GM21717 (cell line): ENCODE measurements around the gene PPM1A.

Experiments used
- ATAC-seq: cut with Tn5 transposase; IDR thresholded peaks from one replicate; pipeline ENCODE4 v1.9.1; 2021; ENCODE audit warnings: mild to moderate bottlenecking, moderate library complexity; ENCODE audit not compliant: unreplicated experiment

Gene PPM1A

DNA sequence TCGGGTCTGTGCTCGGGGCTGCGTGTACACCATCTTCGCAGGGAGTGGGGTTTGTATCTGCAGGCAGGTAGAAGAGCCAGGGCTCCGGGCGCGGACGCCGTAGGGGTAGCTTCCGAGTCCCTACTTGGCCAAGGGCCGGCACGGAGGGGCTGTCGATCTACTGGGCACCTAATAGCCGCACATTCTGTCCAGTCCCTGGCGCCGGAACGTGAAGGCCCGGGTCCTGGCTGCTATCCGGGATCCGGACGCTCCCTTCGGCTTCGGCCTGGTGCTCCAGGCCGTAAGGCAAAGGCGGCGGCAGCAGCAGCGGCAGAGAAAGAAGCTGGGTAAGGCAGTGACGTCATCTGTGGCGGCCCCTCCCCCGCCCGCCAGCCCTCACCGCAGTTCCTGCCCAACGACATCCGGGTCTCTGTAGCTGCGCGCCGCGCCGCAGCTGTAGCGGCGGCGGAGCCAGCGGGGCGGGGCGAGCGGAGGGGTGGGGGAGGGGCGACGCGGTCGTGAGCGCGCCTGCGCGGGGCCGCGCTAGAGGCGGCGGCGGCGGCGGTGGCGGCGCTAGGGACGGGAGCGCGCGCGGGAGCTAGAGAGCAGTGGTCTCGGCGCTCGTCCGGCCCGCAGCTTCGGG lies at the start of gene PPM1A:
PPM1A (plus strand) TSS at position 525 of the 622 bp plus-strand sequence. CDS start 33,483 bp downstream, outside the sequence.
- ATAC-seq: peak; percentile 72

GRCh38 chr14:60199321-60199720 lies 49.7 kb upstream of the PPM1A start:
- ATAC-seq: no peak

- ATAC-seq: peak; percentile 68
Measured at GRCh38 chr14:60204104-60204842, 44.7 kb upstream of the PPM1A start.

DNA sequence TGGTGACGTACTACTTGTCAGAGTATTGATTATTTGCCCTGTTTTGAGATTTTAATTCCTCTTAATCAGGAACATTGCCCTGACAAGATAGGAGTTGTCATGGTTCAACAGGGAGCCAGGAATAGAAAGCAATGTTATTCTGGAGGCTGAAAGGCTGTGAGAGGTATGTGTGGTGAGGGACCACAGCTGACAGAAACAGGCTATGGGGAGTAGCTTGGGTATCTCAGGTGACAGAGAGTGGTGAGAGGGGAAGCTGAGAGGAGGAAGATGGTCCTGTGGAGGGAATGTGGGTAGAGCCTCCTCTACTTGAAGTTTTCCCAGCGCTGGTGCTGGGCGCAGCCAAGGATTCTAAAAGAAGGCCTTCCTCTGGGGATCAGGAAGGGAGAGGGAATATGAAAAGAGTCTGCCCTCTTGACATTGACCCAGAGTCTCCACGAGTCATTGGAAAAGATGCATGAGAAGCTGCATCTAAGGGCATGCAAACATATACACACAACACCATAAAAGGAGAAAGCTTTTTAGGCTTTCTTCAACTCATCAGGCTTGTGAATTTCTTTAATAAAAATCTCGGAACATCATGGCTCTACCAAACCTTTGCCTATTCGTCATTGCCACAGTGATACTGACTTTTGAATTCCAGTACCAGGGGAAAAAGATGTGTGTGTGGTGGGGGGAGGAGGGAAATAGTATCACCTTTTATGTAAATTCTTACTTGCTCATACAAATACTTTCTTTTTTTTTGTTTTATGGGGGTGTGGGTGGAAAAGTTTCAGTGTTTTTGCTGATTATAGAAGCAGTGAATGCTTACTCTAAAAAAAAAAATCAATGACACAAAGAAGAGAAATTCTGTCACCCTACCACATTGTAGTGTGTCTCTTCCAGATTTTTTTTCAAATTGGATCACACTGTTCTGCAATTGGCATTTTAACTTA lies 43.9 kb upstream of the PPM1A start:
- peak; percentile 66 for ATAC-seq

GRCh38 chr14:60206249-60206670 lies 42.8 kb upstream of the PPM1A start:
- no peak for ATAC-seq

DNA sequence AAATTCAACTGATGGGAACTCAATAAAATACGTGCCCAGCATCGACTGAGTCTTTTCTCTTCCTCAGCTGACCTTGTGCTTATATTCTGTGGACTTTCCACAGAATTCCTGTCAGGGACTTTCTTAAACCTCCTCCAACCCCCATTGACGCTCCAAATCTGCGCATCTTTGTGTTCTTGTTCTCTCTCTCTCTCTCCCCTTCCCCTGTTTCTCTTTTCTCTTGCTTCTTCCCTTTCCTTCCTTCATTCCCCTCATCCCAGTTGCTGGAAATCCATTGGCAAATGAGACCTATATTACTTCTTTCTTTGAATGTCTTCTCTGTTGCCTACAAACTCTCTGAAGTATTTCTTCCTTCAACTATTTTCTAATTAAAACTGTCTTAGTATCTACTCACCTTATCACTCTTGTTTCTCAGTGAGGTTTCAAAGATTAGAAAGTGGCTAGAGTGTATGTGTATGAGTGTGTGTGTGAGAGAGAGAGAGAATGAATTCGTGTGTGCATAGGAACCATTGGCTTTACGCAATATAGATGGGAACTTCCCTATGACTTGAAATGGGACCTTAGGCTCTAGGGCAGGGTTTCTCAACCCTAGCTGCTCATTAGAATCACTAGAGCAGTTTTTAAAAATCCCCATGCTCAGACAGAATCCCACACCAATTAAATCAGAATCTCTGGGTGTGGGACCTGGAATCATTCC lies 42.0 kb upstream of the PPM1A start:
- ATAC-seq: no peak

DNA sequence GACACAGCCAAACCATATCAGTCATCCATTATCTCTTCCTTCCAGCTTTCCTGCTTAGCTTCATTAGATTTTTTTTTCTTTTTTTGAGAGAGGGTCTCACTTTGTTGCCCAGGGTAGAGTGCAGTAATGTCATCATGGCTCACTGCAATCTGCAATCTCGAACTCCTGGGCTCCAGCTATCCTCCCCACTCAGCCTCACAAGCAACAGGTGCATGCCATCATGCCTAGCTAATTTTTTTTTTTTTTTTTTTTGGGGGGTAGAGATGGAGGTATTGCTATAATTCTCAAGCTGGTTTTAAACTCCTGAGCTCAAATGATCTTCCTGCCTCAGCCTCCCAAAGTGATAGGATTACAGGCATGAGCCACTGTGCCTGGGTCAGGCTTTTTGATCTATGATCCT lies 38.3 kb upstream of the PPM1A start:
- ATAC-seq: no peak

DNA sequence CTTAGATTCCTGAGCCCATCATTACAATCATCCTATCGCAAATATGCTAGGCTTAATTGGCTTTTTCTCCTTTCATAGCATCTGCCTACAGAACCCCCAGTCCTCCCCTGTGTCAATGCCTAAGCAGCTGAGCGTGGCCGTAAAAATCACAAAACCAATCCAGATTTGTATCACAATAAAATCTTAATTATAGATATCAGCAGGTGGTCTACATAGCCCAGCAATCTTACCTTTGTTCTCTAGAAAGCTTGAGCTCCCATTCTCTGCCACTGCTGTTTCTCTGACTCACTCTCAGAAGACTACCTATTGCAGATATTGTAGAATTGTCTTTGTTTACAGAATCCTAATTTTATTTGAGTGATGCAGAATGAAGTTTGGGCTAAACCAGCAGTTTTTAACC lies 37.9 kb upstream of the PPM1A start:
- no peak for ATAC-seq

DNA sequence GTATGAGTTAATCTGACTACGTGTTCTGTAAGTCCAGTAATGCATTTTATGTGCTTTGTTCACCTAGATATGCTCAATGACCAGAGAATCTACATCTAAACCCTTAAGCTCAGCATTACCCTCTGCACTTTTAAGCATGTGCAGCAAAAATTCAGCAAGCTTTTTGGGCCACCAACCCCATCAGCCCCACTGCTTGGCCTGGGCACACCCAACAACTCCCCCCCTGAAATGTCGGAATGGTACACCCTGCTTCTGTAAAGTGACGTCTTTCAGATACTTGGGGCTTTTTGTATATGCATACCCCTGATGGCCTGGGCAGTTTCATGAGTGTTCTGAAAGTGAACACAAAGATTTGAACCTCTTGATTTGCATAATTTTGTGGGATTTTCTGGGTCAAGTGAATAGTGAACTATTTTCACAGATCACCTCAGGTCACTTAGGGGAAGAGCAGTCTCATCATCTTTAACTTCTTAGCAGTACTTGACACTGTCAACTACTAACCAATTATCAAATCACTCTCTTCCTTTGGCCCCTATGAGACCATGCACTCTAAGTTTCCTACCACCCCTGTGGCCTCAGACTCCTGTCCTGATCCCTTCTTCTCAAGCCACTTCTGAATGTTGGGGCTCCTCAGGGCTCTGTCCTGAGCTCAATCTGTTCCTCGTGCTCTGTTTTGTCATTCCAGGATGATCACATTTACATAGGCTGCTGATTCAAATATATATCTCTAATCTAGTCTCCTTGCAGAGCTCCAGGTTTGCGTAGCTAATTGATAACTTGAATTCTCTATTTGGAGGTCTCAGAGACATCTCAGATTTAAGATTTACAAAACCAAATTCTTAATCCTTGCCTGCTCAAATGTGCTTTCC lies 36.3 kb upstream of the PPM1A start:
- peak; percentile 89 for ATAC-seq

- ATAC-seq: no peak
Measured at GRCh38 chr14:60214003-60214402, 35.0 kb upstream of the PPM1A start.

- no peak for ATAC-seq
Measured at GRCh38 chr14:60214415-60215126, 34.5 kb upstream of the PPM1A start.

DNA sequence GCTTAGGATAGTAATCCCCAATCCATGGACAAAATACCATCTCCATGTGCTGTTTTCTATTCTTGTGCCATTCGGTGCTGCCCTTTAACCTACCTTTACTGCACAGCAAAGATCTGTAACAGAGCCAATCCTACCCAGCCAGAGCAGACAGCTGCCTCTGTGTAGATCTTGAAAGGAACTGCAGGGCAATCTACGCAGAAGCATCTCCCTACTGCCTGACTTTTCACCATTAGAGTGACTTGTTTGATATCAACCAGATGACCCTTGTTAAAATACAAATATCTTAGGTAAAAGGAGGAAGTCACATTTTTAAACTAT lies 33.9 kb upstream of the PPM1A start:
- ATAC-seq: no peak

- ATAC-seq: no peak
Measured at GRCh38 chr14:60215520-60216420, 33.3 kb upstream of the PPM1A start.

- no peak for ATAC-seq
Measured at GRCh38 chr14:60217713-60218112, 31.3 kb upstream of the PPM1A start.

GRCh38 chr14:60220084-60220483 lies 28.9 kb upstream of the PPM1A start:
- ATAC-seq: peak; percentile 79

DNA sequence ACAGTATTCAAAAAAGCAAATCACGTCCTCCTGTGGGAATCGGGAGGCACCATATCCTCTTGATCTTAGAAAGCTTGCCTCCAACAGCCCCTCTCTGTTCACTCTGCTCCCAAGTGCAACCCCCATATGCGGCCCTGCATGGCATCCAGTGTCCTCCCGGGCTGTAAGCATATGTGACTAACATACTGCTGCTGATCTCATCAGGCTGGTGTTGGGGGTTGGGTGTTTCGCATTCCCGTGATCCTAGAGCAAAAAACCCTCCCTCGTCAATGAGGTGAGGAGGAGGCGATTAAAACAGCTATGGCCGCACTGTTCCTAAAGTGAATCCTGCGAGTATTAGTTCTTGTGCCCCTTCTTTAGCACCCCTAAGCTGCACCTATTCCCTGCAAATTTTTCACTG lies 28.1 kb upstream of the PPM1A start:
- no peak for ATAC-seq

DNA sequence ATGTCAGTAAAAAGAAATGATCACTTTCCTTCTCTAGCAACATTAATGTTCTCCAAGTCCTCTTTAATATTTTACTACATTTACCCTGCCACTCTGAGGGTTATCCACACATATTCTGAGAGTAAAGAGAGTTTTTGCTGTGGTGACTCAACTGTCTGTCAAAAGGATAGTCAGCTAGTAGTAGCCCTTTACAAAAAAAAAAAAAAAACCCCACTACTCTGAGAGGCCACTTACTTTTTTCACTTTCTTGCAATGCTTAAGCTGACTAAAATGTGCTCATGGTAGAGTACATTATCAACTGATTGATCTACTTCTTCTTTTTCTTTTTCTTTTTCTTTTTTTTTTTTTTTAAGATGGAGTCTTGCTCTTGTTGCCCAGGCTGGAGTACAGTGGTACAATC lies 27.6 kb upstream of the PPM1A start:
- no peak for ATAC-seq

DNA sequence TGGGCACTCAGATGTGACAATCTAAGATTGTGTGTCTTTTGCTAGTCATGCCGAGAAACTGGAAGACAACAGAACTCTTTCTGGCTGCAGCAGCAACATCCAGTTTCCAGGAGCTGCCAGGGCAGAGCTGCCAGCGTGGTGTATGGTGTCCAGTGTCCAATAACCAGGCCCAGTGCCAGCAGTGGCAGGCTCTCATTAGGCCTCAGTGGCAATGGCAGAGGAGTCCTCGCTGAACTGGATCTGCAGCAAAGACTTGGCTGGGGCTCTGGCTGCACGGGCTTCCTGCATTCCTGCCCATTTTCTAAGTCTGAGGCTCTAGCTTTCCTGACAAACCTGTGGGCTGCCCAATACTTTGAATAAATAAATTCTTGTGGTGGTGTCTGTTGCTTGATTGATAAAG lies 26.2 kb upstream of the PPM1A start:
- no peak for ATAC-seq
